GM15510 (cell line): ENCODE measurements around the gene LYPLAL1.

Experiments used
- POLR2A ChIP-seq: IDR thresholded peaks from 3 replicates; pipeline ENCODE4 v1.6.1; 2011; ENCODE audit warnings: borderline replicate concordance; ENCODE audit not compliant: insufficient read length; ENCODE audit errors: extremely low read depth

The LYPLAL1 gene

GRCh38 chr1:219153723-219154122, 20.0 kb upstream of the LYPLAL1 start:
- no peak for TF ChIP-seq POLR2A

GRCh38 chr1:219155135-219155534, 18.5 kb upstream of the LYPLAL1 start:
- TF ChIP-seq POLR2A, result no peak

- no peak for TF ChIP-seq POLR2A
These were observed 13.6 kb upstream of the LYPLAL1 start for GRCh38 chr1:219159946-219160645.

GRCh38 chr1:219160967-219161366, 12.7 kb upstream of the LYPLAL1 start:
- TF ChIP-seq POLR2A, result no peak

- no peak for TF ChIP-seq POLR2A
These were observed 12.3 kb upstream of the LYPLAL1 start for GRCh38 chr1:219161371-219161770.

GRCh38 chr1:219163401-219163954, 10.2 kb upstream of the LYPLAL1 start:
- no peak for TF ChIP-seq POLR2A

- no peak for TF ChIP-seq POLR2A
These were observed 2.3 kb upstream of the LYPLAL1 start for GRCh38 chr1:219171192-219171935.

GRCh38 chr1:219172821-219173220, 857 bp upstream of the LYPLAL1 start:
- TF ChIP-seq POLR2A, result no peak

GRCh38 chr1:219173434-219173757, 282 bp upstream of the LYPLAL1 start:
- no peak for TF ChIP-seq POLR2A

GRCh38 chr1:219174460-219175211, 958 bp downstream of the LYPLAL1 start:
- TF ChIP-seq POLR2A, result no peak

- TF ChIP-seq POLR2A, result no peak
These were observed 1.5 kb downstream of the LYPLAL1 start for GRCh38 chr1:219175212-219175564.

GRCh38 chr1:219176168-219176567, 2.5 kb downstream of the LYPLAL1 start:
- TF ChIP-seq POLR2A, result no peak

- no peak for TF ChIP-seq POLR2A
These were observed 3.7 kb downstream of the LYPLAL1 start for GRCh38 chr1:219177363-219177762.

- TF ChIP-seq POLR2A, result no peak
These were observed 4.3 kb downstream of the LYPLAL1 start for GRCh38 chr1:219177940-219178339.

- TF ChIP-seq POLR2A, result no peak
These were observed 5.6 kb downstream of the LYPLAL1 start for GRCh38 chr1:219179293-219179692.
